ENCODE data around the gene SLC12A4. TPM values are rescaled to one million over a fixed set of nuclear protein-coding genes. Genes with fewer than 3 reads are reported as not detected.

The SLC12A4 gene
- total RNA-seq, 6 donors from 2014 or later, result 54.6 to 276 (median 98.3) TPM

- ATAC-seq (ENCODE audit: low FRiP score in 2 of 2), result no peak
Measured at GRCh38 chr16:67988675-67989074, 20.2 kb upstream of the SLC12A4 start.

GRCh38 chr16:67987460-67988160, 19.2 kb upstream of the SLC12A4 start:
- peaks cover 26 to 42% (median 29%) of the 10 kb centered on the region in 4 donors for H3K4me1 ChIP-seq
- no peaks in the 10 kb centered on the region for H3K27me3 ChIP-seq
- H3K36me3 ChIP-seq, result no peaks in the 10 kb centered on the region
- H3K4me3 ChIP-seq, result no peak overlapping the region
- ATAC-seq (ENCODE audit: low FRiP score in 2 of 2) (peak in 1 of 2 donors; percentile 32), DNase-seq (no peak)
- no peak for TF ChIP-seq POLR2AphosphoS5 (IDR thresholded peaks at IDR 0.05)
- no peak for TF ChIP-seq POLR2A (IDR thresholded peaks at IDR 0.05)
- no peak for TF ChIP-seq EP300 (IDR thresholded peaks at IDR 0.05)
- TF ChIP-seq CTCF (IDR thresholded peaks at IDR 0.05), result no peak
- H3K9me3 ChIP-seq, result no peaks in the 10 kb centered on the region
- 54 to 57% methylated on average over 7 to 11 of the region's 11 CpGs for WGBS, 2 donors
- peak overlapping the region; percentile 26 to 77 (median 54) for H3K27ac ChIP-seq

More at GRCh38 chr16:67988675-67989074, 20.2 kb upstream of the SLC12A4 start:
- TF ChIP-seq POLR2A (IDR thresholded peaks at IDR 0.05) (no peak), CTCF (IDR thresholded peaks at IDR 0.05) (no peak), EP300 (IDR thresholded peaks at IDR 0.05) (no peak), POLR2AphosphoS5 (IDR thresholded peaks at IDR 0.05) (no peak)
- peaks cover 31 to 45% (median 33%) of the 10 kb centered on the region in 4 donors for H3K4me1 ChIP-seq
- H3K4me3 ChIP-seq, result no peak overlapping the region
- H3K27me3 ChIP-seq, result no peaks in the 10 kb centered on the region
- WGBS, 2 donors, result 76 to 90% methylated on average over 3 of the region's 3 CpGs
- H3K36me3 ChIP-seq, result no peaks in the 10 kb centered on the region
- no peak for DNase-seq
- no peaks in the 10 kb centered on the region for H3K9me3 ChIP-seq
- no peak overlapping the region for H3K27ac ChIP-seq

- Histone ChIP-seq H3K36me3 (no peaks in the 10 kb centered on the region), H3K27me3 (no peaks in the 10 kb centered on the region), H3K4me3 (no peak overlapping the region), H3K4me1 (peaks cover 26 to 40% (median 29%) of the 10 kb centered on the region in 4 donors), H3K9me3 (no peaks in the 10 kb centered on the region), H3K27ac (peak overlapping the region in 3 of 4 donors; percentile 48 to 77 (median 61))
- 83 to 91% methylated on average over 5 of the region's 5 CpGs for WGBS, 2 donors
- TF ChIP-seq POLR2A (IDR thresholded peaks at IDR 0.05) (no peak), EP300 (IDR thresholded peaks at IDR 0.05) (no peak), CTCF (IDR thresholded peaks at IDR 0.05) (no peak), POLR2AphosphoS5 (IDR thresholded peaks at IDR 0.05) (no peak)
- no peak for DNase-seq
- no peak for ATAC-seq (ENCODE audit: low FRiP score in 2 of 2)
Measured at GRCh38 chr16:67986949-67987348, 18.5 kb upstream of the SLC12A4 start.

GRCh38 chr16:67982011-67982696, 13.7 kb upstream of the SLC12A4 start:
- WGBS, 2 donors, result 97 to 98% methylated on average over 29 to 38 of the region's 49 CpGs
- H3K4me3 ChIP-seq, result no peak overlapping the region

More at GRCh38 chr16:67982011-67982696, 13.7 kb upstream of the SLC12A4 start:
- DNase-seq, result peak in 1 of 2 donors; percentile 79
- no peak for ATAC-seq (ENCODE audit: low FRiP score in 2 of 2)
- Histone ChIP-seq H3K27ac (no peak overlapping the region), H3K36me3 (no peaks in the 10 kb centered on the region), H3K27me3 (no peaks in the 10 kb centered on the region), H3K9me3 (no peaks in the 10 kb centered on the region), H3K4me1 (peaks cover 26 to 33% (median 28%) of the 10 kb centered on the region in 4 donors)
- TF ChIP-seq POLR2AphosphoS5 (IDR thresholded peaks at IDR 0.05), result no peak
- TF ChIP-seq POLR2A (IDR thresholded peaks at IDR 0.05), result no peak
- TF ChIP-seq CTCF (IDR thresholded peaks at IDR 0.05), result no peak
- TF ChIP-seq EP300 (IDR thresholded peaks at IDR 0.05), result no peak
